ENCODE data around the gene QSOX2.

Gene QSOX2

DNA sequence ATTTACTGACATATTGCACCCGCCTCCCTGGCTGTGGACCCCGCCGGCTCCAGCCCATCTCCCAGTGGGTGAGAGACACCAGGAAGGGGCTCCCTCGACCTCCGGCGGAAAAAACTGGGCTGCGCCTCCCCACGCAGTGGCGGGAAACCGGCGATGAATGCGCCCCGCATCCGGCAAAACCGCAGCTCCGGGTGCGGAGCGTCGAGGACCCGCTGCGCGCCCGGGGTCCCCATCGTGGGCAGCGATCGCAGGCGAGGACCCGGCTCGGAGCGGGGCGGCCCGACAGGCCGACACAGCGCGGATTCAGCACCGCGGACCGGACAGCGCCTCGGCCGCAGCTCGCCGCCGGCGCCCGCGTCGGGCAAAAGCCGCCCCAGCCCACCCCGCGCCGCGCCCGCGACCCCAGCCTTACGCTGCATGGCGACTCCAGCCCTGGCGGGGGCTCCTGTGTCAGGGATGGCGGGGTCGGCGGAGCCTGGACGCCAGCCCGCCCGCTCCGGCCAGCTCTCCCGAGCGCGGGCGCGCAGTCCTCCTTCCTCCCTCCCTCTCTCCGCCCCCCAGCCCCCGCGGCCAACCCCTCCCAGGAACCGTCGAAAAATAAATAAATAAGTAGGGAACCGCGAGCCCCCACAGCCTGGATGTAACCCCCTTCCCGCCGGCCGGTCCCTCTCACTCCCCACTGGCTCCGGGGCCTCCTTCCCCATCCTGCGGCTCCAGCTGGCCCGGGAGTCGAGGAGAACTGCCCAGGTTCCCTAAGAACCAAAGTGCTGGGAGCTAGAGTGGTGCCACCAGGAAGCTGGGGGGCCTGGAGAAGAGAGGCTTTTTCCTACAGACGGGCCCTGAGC is 43.8 kb downstream of the QSOX2 start:
- no peak for DNase-seq

GRCh38 chr9:136201174-136201573 is 44.4 kb downstream of the QSOX2 start:
- DNase-seq, result no peak

DNA sequence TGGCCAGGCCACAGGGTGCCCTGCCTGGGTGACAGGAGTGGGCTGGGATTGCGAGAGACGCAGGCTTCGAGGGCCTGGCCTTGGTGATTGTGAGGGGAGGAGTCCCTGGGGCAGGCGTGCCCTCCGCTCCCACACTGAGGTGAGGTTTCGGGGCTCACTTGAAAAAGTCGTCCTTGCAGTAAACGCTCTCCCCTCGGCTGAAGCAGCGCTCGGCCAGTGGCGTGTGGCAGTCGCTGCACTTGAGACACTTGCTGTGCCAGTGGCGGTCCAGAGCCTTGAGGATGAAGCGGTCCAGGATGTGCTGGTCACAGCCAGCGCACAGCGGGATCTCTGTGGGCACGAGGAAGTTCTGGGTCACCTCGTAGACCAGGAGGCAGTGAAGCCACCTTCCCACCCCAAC is 45.2 kb downstream of the QSOX2 start:
- no peak for DNase-seq

DNA sequence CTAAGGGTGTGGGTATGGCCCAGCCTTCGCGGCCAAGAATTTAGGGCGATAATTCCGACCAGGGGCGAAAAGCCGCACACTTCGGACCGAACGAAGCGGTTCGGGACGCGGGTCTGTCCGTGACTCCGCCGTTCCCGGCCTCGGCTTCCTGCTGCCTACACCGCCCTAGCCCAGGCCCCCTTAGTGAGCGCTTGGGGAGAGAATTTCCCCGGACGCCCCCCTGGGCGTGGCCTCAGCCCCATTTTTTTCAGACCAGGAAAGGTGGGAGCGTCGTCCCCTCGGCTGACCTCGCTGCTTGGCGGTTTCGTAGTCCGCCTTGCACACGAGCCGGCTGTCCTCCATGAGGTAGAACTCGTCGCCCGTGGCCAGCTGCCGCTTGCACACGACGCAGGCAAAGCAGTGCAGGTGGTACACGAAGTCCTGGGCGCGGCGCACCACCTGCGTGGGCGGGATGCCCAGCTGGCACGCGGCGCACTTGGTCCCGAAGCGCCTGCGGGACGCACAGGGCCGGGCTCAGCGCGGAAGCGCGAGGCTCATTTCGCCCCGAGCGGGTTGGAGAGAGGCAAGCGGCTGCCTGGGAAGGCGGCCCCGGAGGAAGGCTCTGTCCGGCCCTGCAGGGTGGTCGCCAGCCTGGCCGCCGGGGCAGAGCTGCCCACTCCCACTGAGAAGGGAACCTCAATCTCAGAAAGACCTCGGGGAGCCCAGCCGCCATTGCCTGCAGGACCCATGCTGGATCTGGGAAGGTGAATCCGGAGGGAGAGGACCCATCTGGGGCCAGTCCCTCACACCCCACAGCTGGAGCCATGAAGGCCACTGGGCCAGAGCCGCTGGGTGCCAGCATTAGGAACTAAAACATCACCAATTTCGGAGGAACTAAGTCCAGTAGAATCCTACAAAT is 46.0 kb downstream of the QSOX2 start:
- DNase-seq, result no peak

- no peak for DNase-seq
Measured at GRCh38 chr9:136198605-136199083, 47.0 kb downstream of the QSOX2 start.

GRCh38 chr9:136197930-136198604 is 47.5 kb downstream of the QSOX2 start:
- no peak for DNase-seq

DNA sequence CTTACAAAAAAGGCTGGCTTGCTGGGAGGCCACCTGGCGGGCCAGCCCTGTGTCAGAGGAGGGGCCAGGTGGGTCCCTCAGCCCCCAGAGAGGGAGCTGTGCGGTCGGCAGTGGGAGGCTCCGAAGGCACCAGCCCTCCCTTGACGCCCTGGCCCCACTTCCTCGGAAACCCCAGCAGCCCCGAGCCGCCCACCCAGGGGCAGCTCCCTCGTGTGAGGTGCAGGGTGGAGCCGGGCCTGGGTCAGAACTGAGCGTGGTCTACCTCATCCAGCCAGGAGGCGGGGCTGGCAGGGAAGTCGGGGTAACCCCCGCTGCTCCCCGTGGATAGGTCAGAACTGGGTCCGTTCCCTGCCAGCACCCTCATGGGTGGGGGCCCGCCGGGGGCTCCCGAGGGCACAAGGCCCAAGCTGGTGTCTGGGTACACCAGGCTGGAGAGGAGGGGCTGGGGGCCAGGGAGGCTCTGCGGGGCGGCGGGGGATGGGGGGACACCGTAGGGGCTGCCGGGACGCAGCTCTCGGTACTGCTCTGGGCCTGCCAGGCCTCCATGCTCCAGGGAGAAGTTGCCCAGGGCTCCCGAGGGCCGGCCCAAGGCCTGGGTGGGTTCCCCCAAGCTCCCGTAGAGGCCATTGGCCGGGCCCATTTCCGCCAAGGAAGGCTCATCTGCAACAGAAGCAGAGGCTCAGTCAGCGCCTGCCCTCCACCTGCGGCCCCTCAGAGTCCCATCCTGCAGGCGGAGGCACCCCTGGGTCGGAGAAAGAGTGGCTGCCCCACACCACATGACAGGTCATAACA is 48.3 kb downstream of the QSOX2 start:
- DNase-seq, result no peak

DNA sequence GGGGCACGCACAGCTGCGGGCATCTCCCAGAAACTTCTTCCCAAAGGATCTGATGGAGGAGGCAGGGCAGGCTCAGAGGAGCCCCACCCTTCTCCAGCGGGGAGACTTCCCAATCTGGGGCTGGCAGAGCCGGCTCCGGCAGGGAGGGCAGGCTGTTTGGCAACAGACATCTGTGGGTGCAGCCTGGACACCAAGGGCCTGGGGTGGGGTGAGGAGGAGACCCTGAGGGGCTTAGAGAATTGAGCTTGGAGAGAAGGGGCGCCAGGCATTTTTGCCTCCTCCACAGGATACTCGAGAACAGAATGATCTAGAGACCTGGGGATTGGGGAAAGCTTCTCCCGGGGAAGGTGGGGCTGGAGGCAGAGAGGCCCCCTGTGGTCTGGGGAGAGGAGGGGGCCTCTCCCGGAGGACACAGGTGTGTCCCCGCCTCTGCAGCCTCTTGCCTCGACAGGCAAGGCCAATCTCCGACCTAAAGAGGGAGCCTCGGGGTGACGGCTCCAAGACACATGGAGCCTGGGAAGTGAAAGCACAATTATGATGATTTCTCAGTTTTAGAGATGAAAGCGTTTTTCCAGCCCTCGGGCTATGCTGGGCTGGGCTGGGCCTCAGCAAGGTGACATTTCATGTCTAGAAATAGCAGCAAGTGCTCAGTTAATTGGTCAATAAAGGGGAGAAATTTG is 49.1 kb downstream of the QSOX2 start:
- no peak for DNase-seq

DNA sequence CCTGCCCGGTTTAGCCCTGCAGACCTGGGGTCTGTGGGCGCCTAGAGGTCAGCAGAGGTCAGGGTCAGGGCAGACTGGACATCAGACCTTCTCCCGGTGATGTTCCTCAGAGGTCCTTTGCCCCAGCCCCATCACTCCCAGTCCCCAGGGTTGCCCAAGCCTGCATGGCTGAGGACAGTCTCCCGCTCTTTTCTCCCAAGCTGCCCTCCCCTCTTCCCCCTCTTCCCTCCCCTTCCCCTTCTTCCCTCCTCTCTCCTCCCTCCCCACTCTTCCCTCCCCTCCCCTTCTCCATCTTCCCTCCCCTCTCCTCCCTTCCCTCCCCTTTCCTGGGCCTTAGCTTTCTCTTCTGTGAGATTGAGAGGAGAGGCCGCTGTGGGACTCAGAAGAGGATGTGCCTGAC is 51.1 kb downstream of the QSOX2 start:
- no peak for DNase-seq

DNA sequence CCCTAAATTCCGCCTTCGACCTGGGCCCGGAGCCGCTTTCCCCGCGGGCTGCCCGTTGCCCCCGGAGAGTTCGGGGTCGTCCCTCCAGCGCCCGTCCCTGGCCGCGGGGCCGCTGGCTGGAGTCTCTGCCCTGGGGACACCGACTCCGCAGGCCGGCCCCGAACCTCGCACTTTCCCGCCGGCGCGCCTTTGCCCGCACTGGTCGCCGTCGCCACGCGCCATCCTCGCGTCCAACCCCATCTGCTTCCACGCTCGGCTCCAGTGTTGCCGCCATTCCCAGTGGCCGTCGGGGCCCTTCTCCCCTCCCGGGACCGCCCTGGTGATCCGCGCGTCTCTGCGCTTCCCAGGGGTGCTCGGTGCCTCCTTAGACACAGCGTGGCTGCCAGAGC is 51.7 kb downstream of the QSOX2 start:
- no peak for DNase-seq

- DNase-seq, result no peak
Measured at GRCh38 chr9:136193127-136193890, 52.3 kb downstream of the QSOX2 start.

DNA sequence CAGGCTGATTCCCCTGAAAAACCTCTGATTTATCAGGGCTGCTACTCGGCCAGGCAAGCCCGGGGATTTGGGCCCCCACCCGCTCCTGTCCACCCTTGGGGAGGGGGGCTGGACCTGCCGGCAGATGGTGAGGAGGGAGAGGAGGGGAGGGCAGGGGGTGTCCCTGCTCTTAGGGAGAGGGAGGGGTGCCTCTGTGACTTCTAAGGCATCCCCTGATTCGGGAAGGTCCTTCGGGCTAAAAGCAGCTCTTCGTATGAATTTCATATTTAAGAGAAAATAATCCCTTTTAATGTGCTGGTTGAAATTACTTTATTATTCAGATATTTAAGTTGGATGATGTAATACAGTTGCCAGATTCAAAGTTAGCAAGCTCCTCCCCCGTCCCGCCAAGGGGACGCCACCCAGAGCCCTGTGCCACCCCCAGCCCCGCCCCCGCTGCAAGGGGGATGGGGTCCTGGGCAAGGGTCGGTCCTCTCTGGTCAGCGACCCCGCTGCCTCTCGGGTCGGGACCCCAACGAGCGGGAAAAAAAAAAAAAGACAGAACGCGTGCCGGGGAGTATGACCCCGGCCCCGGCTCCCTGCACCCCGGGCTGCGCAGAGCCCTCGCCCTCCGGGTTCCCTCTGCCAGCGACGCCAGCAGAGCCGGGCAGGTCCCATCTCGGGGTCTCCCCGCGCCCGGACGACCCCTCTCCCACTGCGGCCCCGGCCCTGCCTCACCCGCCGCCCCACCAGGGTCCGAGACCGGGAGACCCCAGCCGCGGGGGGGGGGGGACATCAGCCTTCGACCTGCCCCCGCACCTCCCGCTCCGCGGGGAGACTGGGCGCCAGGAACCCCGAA is 53.1 kb downstream of the QSOX2 start:
- no peak for DNase-seq

- DNase-seq, result no peak
Measured at GRCh38 chr9:136191960-136192286, 53.7 kb downstream of the QSOX2 start.

DNA sequence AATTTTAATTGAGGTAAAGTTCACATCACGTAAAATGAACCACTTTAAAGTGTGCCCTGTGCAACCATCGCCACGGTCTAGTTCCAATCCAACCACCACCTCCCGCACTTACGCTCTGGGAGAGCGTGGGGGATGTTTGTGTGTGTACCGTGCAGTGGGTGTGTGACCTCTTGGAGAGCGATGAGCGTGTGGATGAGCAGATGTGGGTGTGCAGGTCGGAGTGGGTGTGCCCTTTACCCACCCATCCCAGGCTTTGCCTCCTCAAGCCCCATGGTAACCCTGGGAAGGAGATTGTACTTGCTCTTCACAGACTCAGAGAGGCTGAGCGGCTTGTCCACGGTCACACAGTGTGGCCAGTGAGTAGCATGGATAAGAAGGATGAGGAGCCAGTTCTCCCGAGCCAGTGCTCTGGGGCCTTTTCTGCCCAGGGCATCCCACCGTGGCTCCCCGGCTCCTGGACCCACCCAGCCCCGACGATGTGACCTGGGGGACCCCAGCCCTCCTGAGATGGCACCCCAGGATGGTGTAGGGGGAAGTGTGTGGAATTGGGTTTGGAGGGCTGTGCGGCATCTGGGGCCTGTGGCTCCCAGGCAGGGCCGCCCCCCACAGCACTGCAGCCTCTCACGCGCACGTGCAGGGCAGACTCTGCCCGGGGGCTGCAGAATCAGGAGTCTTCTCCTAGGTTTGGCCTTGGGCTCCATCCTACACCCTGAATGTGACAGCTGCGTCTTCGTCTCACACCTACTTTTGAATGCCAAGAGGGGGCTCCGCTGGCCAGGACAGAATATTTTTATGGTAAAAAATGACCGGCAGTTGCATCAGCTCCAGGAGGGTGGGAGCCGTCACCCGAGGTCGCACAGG is 54.3 kb downstream of the QSOX2 start:
- no peak for DNase-seq

DNA sequence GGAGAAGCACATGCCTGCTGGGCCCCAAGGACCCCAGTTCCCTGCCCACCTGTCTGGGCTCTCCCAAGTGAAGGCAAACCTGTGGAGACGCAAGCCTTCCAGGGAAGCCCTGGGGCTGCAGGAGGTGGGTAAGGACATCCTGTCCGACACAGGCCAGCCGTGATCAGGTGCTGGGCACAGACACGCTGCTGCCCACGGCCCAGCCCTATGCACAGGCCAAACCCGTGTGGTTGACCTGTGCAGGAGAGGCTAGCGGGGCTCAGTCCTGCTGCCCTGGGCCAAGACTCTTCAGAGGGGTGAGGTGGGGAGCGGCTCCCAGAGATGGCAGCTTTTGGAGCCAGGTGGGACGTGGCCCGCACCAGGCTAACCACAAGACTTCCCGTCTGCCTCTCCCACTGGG is 55.0 kb downstream of the QSOX2 start:
- no peak for DNase-seq

DNA sequence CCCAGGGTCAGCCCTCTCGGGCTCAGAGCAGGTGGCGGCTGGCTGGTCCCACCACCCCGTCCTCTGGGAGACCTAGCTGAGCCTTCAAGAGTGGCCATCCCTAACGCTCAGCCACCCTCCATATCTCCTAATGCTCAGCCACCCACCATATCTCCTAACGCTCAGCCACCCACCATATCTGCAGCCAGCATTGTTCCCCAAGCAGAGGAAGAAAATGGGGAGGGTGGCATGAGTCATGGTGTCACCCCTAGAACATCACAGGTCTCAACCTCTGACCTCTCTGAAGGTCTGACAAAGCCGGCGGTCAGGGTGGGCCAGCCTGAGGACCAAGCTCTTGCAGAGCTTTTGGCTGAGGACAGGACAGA is 55.4 kb downstream of the QSOX2 start:
- DNase-seq, result no peak

DNA sequence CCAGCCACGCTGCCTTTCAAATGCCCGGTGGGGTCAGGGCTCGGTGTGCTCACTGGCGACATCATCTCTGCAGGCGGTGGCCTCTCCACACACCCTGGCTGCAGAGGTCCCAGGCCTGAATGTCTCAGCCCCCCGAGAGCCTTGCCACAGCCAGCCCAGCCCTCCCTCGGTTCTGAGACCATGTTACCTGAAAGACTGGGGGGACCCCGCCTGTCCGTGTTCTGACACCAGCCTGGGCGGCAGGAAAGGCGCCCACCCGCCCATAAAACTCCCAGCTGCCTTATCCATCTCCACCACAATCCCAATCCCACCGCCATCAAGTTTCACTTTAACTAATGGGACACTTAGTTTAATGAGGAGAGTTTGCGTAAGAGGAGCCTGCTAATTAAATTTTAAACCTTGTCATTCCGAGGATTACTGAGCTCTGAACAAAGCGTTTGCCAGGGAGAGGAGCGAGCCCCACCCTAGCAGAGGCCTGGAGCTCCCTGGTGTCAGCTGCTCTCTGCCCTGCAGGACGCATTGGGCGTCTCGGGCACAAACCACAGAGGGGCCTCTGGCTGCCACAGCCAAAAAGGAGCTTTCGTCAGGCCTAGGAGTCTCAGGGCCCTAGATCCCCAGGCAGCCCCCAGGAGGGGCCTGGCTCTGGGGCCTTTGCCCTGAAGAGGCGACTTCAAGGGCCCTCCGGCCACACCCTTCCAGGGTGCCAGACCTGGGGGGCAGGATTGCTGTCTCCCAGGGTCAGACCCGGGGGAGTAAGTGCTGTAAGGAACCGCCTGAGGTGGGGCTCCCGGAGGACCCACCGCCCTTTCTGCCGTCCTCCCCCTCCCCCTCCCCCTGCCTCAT is 56.0 kb downstream of the QSOX2 start:
- no peak for DNase-seq

Measured in activated effector memory CD4-positive, alpha-beta T cell treated with Interleukin-2 at 50 U/mL for 16 hours (primary cell).